Esophagus (tissue), 2 donors: Measurements from ENCODE around the gene WIZ. TPM values are rescaled to one million over a fixed set of nuclear protein-coding genes. Genes with fewer than 3 reads are reported as not detected.

Experiments
- H3K27ac ChIP-seq, 2 donors: one replicate each; pipeline ENCODE4 v1.5.1; 2013; ENCODE audit warnings: low read depth in 2 of 2, mild to moderate bottlenecking in 2 of 2, inconsistent platforms in 1 of 2, low read length in 1 of 2, moderate library complexity in 1 of 2
- H3K27me3 ChIP-seq, 2 donors: one replicate each; pipeline ENCODE4 v1.6.1; 2013; ENCODE audit warnings: low read length in 2 of 2, control low read depth in 1 of 2, mild to moderate bottlenecking in 1 of 2; ENCODE audit not compliant: insufficient read depth in 2 of 2, control insufficient read depth in 1 of 2
- H3K36me3 ChIP-seq, 2 donors: one replicate each; pipeline ENCODE4 v1.6.1; 2013; ENCODE audit warnings: low read length in 1 of 2; ENCODE audit not compliant: control insufficient read depth in 2 of 2, insufficient read depth in 2 of 2
- H3K4me1 ChIP-seq, 2 donors: one replicate each; pipeline ENCODE4 v1.6.1; 2013; ENCODE audit warnings: low read length in 1 of 2; ENCODE audit not compliant: control insufficient read depth in 2 of 2, insufficient read depth in 2 of 2
- H3K4me3 ChIP-seq, 2 donors: one replicate each; pipeline ENCODE4 v1.5.1; 2013; ENCODE audit warnings: low read length in 2 of 2, mild to moderate bottlenecking in 2 of 2, low read depth in 1 of 2, moderate library complexity in 1 of 2
- H3K9me3 ChIP-seq, 2 donors: one replicate each; pipeline ENCODE4 v1.6.1; 2013; ENCODE audit warnings: mild to moderate bottlenecking in 2 of 2, low read depth in 1 of 2, low read length in 1 of 2, moderate library complexity in 1 of 2; ENCODE audit not compliant: control insufficient read depth in 2 of 2, insufficient read depth in 1 of 2
- WGBS, 2 donors: extraction: QIAGEN DNeasy Blood & Tissue Kit; methylation state at CpG; one replicate each; pipeline ENCODE4 v1.1.7; 2013; 5-methylcytosine and 5-hydroxymethylcytosine counted together
- polyA plus RNA-seq, 2 donors: library from polyadenylated mRNA; stranded (reverse); fragments of 200-250 nt; gene quantifications; one replicate each; pipeline ENCODE4 v1.2.3, GENCODE V29; 2013
- donor health status: healthy with polysubstance abuse.
- donor health status: Bipolar disorder and iron deficiency.

Gene WIZ
- polyA plus RNA-seq, 2 donors, result 17.4 to 17.5 TPM

- H3K27me3 ChIP-seq, result no peaks in the 10 kb centered on the region
- 79 to 83% methylated on average over 2 of the region's 2 CpGs for WGBS, 2 donors
- H3K4me1 ChIP-seq, result peaks cover 7% of the 10 kb centered on the region in 2 donors
- no peak overlapping the region for H3K27ac ChIP-seq
- H3K36me3 ChIP-seq, result no peaks in the 10 kb centered on the region
- H3K4me3 ChIP-seq, result no peak overlapping the region
- no peaks in the 10 kb centered on the region for H3K9me3 ChIP-seq
Measured at GRCh38 chr19:15381429-15381828, 68.3 kb downstream of the WIZ start.

- WGBS, 2 donors, result 1 to 2% methylated on average over 48 to 56 of the region's 56 CpGs
- Histone ChIP-seq H3K4me3 (peak overlapping the region; percentile 72 to 73), H3K36me3 (no peaks in the 10 kb centered on the region), H3K27ac (peak overlapping the region; percentile 95 to 96), H3K27me3 (no peaks in the 10 kb centered on the region), H3K4me1 (peaks cover 8 to 9% of the 10 kb centered on the region in 2 donors), H3K9me3 (no peaks in the 10 kb centered on the region)
Measured at GRCh38 chr19:15379999-15380647, 69.6 kb downstream of the WIZ start.

GRCh38 chr19:15379083-15379998 is 70.4 kb downstream of the WIZ start, which contains the start of gene AKAP8:
Gene AKAP8, minus strand, starts transcription at chr19:15379787. Its CDS starts 56 bp downstream, at chr19:15379731.
- Histone ChIP-seq H3K4me1 (peaks cover 9 to 11% of the 10 kb centered on the region in 2 donors), H3K27me3 (no peaks in the 10 kb centered on the region), H3K9me3 (no peaks in the 10 kb centered on the region), H3K27ac (peak within 1 kb of the TSS; percentile 96 to 98), H3K36me3 (peaks cover 0 to 2% of the 10 kb centered on the region in 2 donors), H3K4me3 (peak within 1 kb of the TSS; percentile 72 to 98)
- 0% methylated on average over 96 to 111 of the region's 111 CpGs for WGBS, 2 donors

GRCh38 chr19:15378534-15379082 is 71.1 kb downstream of the WIZ start:
- 0 to 1% methylated on average over 22 of the region's 22 CpGs for WGBS, 2 donors
- Histone ChIP-seq H3K4me1 (peaks cover 9 to 13% of the 10 kb centered on the region in 2 donors), H3K27ac (peak overlapping the region; percentile 95 to 98), H3K4me3 (peak overlapping the region; percentile 72 to 98), H3K27me3 (no peaks in the 10 kb centered on the region), H3K36me3 (peaks cover 5 to 8% of the 10 kb centered on the region in 2 donors), H3K9me3 (no peaks in the 10 kb centered on the region)

- Histone ChIP-seq H3K4me1 (peaks cover 9 to 13% of the 10 kb centered on the region in 2 donors), H3K9me3 (no peaks in the 10 kb centered on the region), H3K36me3 (peaks cover 10 to 33% of the 10 kb centered on the region in 2 donors), H3K27me3 (no peaks in the 10 kb centered on the region), H3K4me3 (no peak overlapping the region), H3K27ac (peak overlapping the region in 1 of 2 donors; percentile 17)
- 62 to 70% methylated on average over 24 of the region's 24 CpGs for WGBS, 2 donors
Measured at GRCh38 chr19:15374796-15375440, 74.8 kb downstream of the WIZ start.

GRCh38 chr19:15374105-15374651 is 75.6 kb downstream of the WIZ start:
- peaks cover 9 to 13% of the 10 kb centered on the region in 2 donors for H3K4me1 ChIP-seq
- no peaks in the 10 kb centered on the region for H3K9me3 ChIP-seq
- peak overlapping the region in 1 of 2 donors; percentile 15 for H3K27ac ChIP-seq
- peaks cover 10 to 40% of the 10 kb centered on the region in 2 donors for H3K36me3 ChIP-seq
- H3K4me3 ChIP-seq, result no peak overlapping the region
- 73 to 74% methylated on average over 21 of the region's 21 CpGs for WGBS, 2 donors
- no peaks in the 10 kb centered on the region for H3K27me3 ChIP-seq

- no peaks in the 10 kb centered on the region for H3K27me3 ChIP-seq
Measured at GRCh38 chr19:15373644-15374043, 76.1 kb downstream of the WIZ start.

GRCh38 chr19:15372891-15373301 is 76.9 kb downstream of the WIZ start:
- H3K27ac ChIP-seq, result no peak overlapping the region
- H3K4me1 ChIP-seq, result peaks cover 9 to 13% of the 10 kb centered on the region in 2 donors
- H3K36me3 ChIP-seq, result peaks cover 10 to 53% of the 10 kb centered on the region in 2 donors
- 94 to 95% methylated on average over 27 to 30 of the region's 30 CpGs for WGBS, 2 donors
- H3K4me3 ChIP-seq, result no peak overlapping the region
- no peaks in the 10 kb centered on the region for H3K9me3 ChIP-seq
- no peaks in the 10 kb centered on the region for H3K27me3 ChIP-seq

More at GRCh38 chr19:15373644-15374043, 76.1 kb downstream of the WIZ start:
- Histone ChIP-seq H3K36me3 (peaks cover 10 to 45% of the 10 kb centered on the region in 2 donors), H3K27ac (no peak overlapping the region), H3K4me1 (peaks cover 9 to 13% of the 10 kb centered on the region in 2 donors), H3K4me3 (no peak overlapping the region), H3K9me3 (no peaks in the 10 kb centered on the region)
- 88 to 91% methylated on average over 22 of the region's 22 CpGs for WGBS, 2 donors

GRCh38 chr19:15372470-15372869 is 77.3 kb downstream of the WIZ start:
- H3K36me3 ChIP-seq, result peaks cover 10 to 57% of the 10 kb centered on the region in 2 donors
- H3K4me1 ChIP-seq, result peaks cover 5 to 13% of the 10 kb centered on the region in 2 donors
- no peaks in the 10 kb centered on the region for H3K9me3 ChIP-seq
- 93% methylated on average over 14 of the region's 14 CpGs for WGBS, 2 donors
- H3K27me3 ChIP-seq, result no peaks in the 10 kb centered on the region
- H3K27ac ChIP-seq, result no peak overlapping the region
- H3K4me3 ChIP-seq, result no peak overlapping the region
